GM12873 (cell line): ENCODE results near the gene TC2N.
A peak's percentile ranks its signal among the peaks of the same experiment; 100 is the strongest.

Experiments
- CTCF ChIP-seq: IDR thresholded peaks from 2 replicates; pipeline ENCODE4 v1.5.1; 2012; ENCODE audit warnings: low read depth, mild to moderate bottlenecking, moderate library complexity, low read length, control low read depth; ENCODE audit not compliant: insufficient read depth; ENCODE audit errors: missing control alignments

TC2N gene

GRCh38 chr14:91896419-91896818 lies 29.1 kb upstream of the TC2N start:
- no peak for TF ChIP-seq CTCF

GRCh38 chr14:91893669-91894068 lies 26.3 kb upstream of the TC2N start:
- no peak for TF ChIP-seq CTCF

GRCh38 chr14:91893007-91893406 lies 25.7 kb upstream of the TC2N start:
- peak; percentile 79 for TF ChIP-seq CTCF

GRCh38 chr14:91891721-91892220 lies 24.4 kb upstream of the TC2N start:
- no peak for TF ChIP-seq CTCF

GRCh38 chr14:91891101-91891500 lies 23.8 kb upstream of the TC2N start:
- no peak for TF ChIP-seq CTCF

GRCh38 chr14:91890291-91890749 lies 23.0 kb upstream of the TC2N start:
- TF ChIP-seq CTCF: no peak

GRCh38 chr14:91889477-91890211 lies 22.3 kb upstream of the TC2N start:
- no peak for TF ChIP-seq CTCF
